ENCODE measurements around the gene CMTM2.
"Not testable (repeated sequence)": the region's sequence is repeated elsewhere in the genome, so short reads cannot be mapped to it uniquely, and the experiment has no call there.

Gene CMTM2

GRCh38 chr16:66592241-66592640 lies 13.0 kb downstream of the CMTM2 start:
- Histone ChIP-seq H3K9me2 (replicated peaks; ENCODE audit: insufficient read depth, low read length) (no peaks in the 10 kb centered on the region), H3K9me3 (ENCODE audit: insufficient read depth, low read length) (no peaks in the 10 kb centered on the region), H3K79me2 (ENCODE audit: insufficient read depth, low read length) (no peaks in the 10 kb centered on the region), H3K4me3 (ENCODE audit: insufficient read depth, low read length, poor library complexity, severe bottlenecking) (no peak overlapping the region), H3K27ac (ENCODE audit: low read depth, low read length) (no peak overlapping the region), H3K27me3 (ENCODE audit: low read length) (no peaks in the 10 kb centered on the region), H4K20me1 (ENCODE audit: low read depth, low read length) (no peaks in the 10 kb centered on the region), H3F3A (ENCODE audit: insufficient read depth) (no peaks in the 10 kb centered on the region), H3K9ac (ENCODE audit: low read length) (no peak overlapping the region), H3K4me2 (ENCODE audit: low read depth, low read length, poor library complexity, severe bottlenecking) (no peak overlapping the region), H2AFZ (ENCODE audit: low read depth, low read length, severe bottlenecking) (no peak overlapping the region), H3K36me3 (ENCODE audit: low read length) (no peaks in the 10 kb centered on the region)
- TF ChIP-seq CTCF (IDR thresholded peaks at IDR 0.05; ENCODE audit: insufficient read depth, low read length, poor library complexity, severe bottlenecking) (no peak), EZH2phosphoT487 (conservative IDR thresholded peaks at IDR 0.05; ENCODE audit: low read length) (no peak)

GRCh38 chr16:66592814-66593213 lies 13.6 kb downstream of the CMTM2 start:
- Histone ChIP-seq H3K9me2 (replicated peaks; ENCODE audit: insufficient read depth, low read length) (no peaks in the 10 kb centered on the region), H3K9ac (ENCODE audit: low read length) (no peak overlapping the region), H3K27me3 (ENCODE audit: low read length) (no peaks in the 10 kb centered on the region), H3K9me3 (ENCODE audit: insufficient read depth, low read length) (no peaks in the 10 kb centered on the region), H3K27ac (ENCODE audit: low read depth, low read length) (no peak overlapping the region), H3K79me2 (ENCODE audit: insufficient read depth, low read length) (no peaks in the 10 kb centered on the region), H3F3A (ENCODE audit: insufficient read depth) (no peaks in the 10 kb centered on the region), H3K36me3 (ENCODE audit: low read length) (no peaks in the 10 kb centered on the region), H3K4me2 (ENCODE audit: low read depth, low read length, poor library complexity, severe bottlenecking) (no peak overlapping the region), H2AFZ (ENCODE audit: low read depth, low read length, severe bottlenecking) (no peak overlapping the region), H3K4me3 (ENCODE audit: insufficient read depth, low read length, poor library complexity, severe bottlenecking) (no peak overlapping the region), H4K20me1 (ENCODE audit: low read depth, low read length) (no peaks in the 10 kb centered on the region)
- no peak for TF ChIP-seq EZH2phosphoT487 (conservative IDR thresholded peaks at IDR 0.05; ENCODE audit: low read length)
- TF ChIP-seq CTCF (IDR thresholded peaks at IDR 0.05; ENCODE audit: insufficient read depth, low read length, poor library complexity, severe bottlenecking): no peak

GRCh38 chr16:66594739-66595138 lies 15.5 kb downstream of the CMTM2 start:
- Histone ChIP-seq H3K9ac (ENCODE audit: low read length) (no peak overlapping the region), H3K4me2 (ENCODE audit: low read depth, low read length, poor library complexity, severe bottlenecking) (no peak overlapping the region), H3K36me3 (ENCODE audit: low read length) (no peaks in the 10 kb centered on the region), H3K27me3 (ENCODE audit: low read length) (no peaks in the 10 kb centered on the region), H3K27ac (ENCODE audit: low read depth, low read length) (no peak overlapping the region), H2AFZ (ENCODE audit: low read depth, low read length, severe bottlenecking) (no peak overlapping the region), H3F3A (ENCODE audit: insufficient read depth) (no peaks in the 10 kb centered on the region), H4K20me1 (ENCODE audit: low read depth, low read length) (no peaks in the 10 kb centered on the region), H3K9me2 (replicated peaks; ENCODE audit: insufficient read depth, low read length) (no peaks in the 10 kb centered on the region), H3K79me2 (ENCODE audit: insufficient read depth, low read length) (no peaks in the 10 kb centered on the region), H3K4me3 (ENCODE audit: insufficient read depth, low read length, poor library complexity, severe bottlenecking) (no peak overlapping the region), H3K9me3 (ENCODE audit: insufficient read depth, low read length) (no peaks in the 10 kb centered on the region)
- TF ChIP-seq CTCF (IDR thresholded peaks at IDR 0.05; ENCODE audit: insufficient read depth, low read length, poor library complexity, severe bottlenecking): no peak
- no peak for TF ChIP-seq EZH2phosphoT487 (conservative IDR thresholded peaks at IDR 0.05; ENCODE audit: low read length)

- peaks cover 12% of the 10 kb centered on the region; the same call in 1 of the 2 replicates for H3K9me3 ChIP-seq (ENCODE audit: insufficient read depth, low read length)
- not testable (repeated sequence) for H3K27me3 ChIP-seq (ENCODE audit: low read length); H3K79me2 ChIP-seq (ENCODE audit: insufficient read depth, low read length); H3K4me3 ChIP-seq (ENCODE audit: insufficient read depth, low read length, poor library complexity, severe bottlenecking); H3K36me3 ChIP-seq (ENCODE audit: low read length); H3K9ac ChIP-seq (ENCODE audit: low read length); H3K27ac ChIP-seq (ENCODE audit: low read depth, low read length); H4K20me1 ChIP-seq (ENCODE audit: low read depth, low read length); H3K4me2 ChIP-seq (ENCODE audit: low read depth, low read length, poor library complexity, severe bottlenecking); H3K9me2 ChIP-seq (replicated peaks; ENCODE audit: insufficient read depth, low read length); H3F3A ChIP-seq (ENCODE audit: insufficient read depth); H2AFZ ChIP-seq (ENCODE audit: low read depth, low read length, severe bottlenecking)
Measured at GRCh38 chr16:66596559-66596958, 17.3 kb downstream of the CMTM2 start.
